GM21786 (cell line): Measurements from ENCODE around the gene PMEL.
"Not testable (repeated sequence)": the region's sequence is repeated elsewhere in the genome, so short reads cannot be mapped to it uniquely, and the experiment has no call there.

ENCODE experiments used
- ATAC-seq: cut with Tn5 transposase; IDR thresholded peaks from one replicate; pipeline ENCODE4 v1.9.1; 2021; ENCODE audit not compliant: unreplicated experiment

PMEL gene

GRCh38 chr12:55965941-55966407, at the start of gene PMEL:
PMEL (minus strand) TSS chr12:55966042; CDS start chr12:55966011, 31 bp downstream.
- ATAC-seq, result no peak

DNA sequence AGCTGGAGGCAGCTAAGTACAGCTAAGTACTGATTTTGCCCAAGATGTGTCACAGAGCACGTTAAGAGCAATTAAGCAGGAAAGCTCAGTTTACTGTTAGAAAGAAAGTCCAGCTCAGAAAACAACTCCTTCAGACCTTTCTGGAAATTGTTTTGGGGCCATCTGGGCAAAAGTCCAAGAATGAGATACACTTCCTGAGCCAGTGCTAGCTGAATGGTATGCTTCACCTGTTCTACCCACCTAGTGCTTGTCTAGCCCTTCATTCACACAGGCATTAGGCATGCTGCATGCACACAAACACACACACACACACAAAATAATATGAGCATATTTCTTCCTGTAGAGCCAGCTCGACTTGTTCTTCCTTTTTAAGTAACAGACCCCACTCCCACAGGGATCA, 48.4 kb upstream of the PMEL start:
- ATAC-seq, result no peak

DNA sequence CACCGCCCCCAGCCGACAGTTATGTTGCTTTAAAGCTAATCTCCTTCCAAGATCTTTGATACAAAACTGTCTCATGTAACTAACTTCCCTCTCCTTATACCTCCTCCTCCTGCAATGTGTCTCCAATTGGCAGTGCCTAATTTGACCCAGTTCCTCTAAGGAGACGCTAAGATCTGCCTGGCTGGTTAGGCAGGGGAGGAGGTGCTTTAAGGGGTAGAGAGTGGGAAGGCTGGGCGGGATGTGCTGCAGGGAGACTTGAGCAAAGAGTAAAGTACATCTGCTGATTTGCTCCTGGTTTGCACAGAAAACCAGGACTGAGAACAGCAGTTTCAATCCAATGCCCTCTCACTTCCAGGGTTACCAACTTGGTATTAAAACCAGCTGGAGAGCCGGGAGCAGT, 47.6 kb upstream of the PMEL start:
- no peak for ATAC-seq

- no peak for ATAC-seq
Observed at GRCh38 chr12:56011509-56012090, 45.8 kb upstream of the PMEL start.

- ATAC-seq, result no peak
Observed at GRCh38 chr12:56010111-56010570, 44.3 kb upstream of the PMEL start.

GRCh38 chr12:56007564-56008559, 42.0 kb upstream of the PMEL start:
- ATAC-seq, result peak; percentile 44

DNA sequence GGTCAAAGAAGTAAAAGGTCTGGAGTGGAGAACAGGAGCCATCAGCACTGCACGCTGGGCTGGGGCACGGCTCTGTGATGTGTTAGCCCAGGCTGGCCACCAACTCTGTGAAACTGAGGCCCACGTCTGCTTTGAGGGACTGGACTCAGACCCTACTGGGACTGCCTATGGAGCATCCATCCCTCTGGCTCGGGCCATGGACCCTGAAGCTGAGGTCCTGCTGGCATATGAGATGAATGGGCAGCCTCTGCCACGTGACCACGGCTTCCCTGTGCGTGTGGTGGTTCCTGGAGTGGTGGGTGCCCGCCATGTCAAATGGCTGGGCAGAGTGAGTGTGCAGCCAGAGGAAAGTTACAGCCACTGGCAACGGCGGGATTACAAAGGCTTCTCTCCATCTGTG, 38.4 kb upstream of the PMEL start:
- ATAC-seq, result no peak

- ATAC-seq, result not testable (repeated sequence)
Observed at GRCh38 chr12:56003376-56003775, 37.5 kb upstream of the PMEL start.

GRCh38 chr12:56001487-56002100, 35.8 kb upstream of the PMEL start:
- no peak for ATAC-seq

- not testable (repeated sequence) for ATAC-seq
Observed at GRCh38 chr12:55999999-56000540, 34.2 kb upstream of the PMEL start.

- not testable (repeated sequence) for ATAC-seq
Observed at GRCh38 chr12:55999522-55999921, 33.7 kb upstream of the PMEL start.

GRCh38 chr12:55997535-55997859, 31.7 kb upstream of the PMEL start:
- no peak for ATAC-seq

DNA sequence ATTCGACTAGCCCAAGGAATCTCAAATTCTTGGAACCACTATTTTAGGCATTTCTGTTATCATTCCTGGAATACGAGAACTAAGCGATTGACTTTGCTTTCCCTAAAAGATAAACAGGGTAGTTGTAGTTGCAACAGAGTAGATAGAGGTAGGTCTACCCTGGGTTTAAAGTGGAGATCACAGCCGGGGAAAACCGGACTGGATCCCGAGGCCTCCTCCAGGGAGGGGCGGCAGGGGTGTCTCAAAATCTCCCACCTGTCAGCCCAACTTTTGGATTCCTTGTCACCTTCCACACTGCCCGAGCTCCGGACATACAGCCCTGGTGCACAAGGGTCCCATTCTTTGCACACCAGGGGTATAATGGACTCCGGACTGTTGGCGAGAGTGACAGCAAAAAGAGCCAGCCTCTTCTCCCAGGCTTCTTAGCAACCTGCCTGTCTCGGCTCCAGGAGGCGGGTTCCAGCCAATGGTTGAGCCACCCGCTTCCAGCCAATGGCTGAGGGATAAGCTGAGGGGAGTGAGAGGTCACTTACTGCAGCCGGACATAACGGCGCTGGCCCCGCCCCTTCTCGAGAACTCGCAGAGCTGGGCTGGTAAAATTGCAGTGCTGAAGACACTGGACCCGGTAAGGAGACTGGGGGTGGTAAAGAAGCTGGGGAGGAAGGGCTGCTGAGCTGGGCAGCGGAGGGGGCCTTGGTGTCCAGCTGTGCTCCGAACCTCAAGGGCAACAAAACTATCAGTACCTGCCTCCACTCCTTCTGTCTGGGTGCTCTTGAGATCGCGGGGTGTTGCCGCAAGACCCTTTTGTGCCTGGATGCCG, 31.1 kb upstream of the PMEL start, which contains the start of gene SUOX:
Gene SUOX, plus strand, starts transcription at position 562 of the 820 bp plus-strand sequence. CDS start 4,946 bp downstream, outside the sequence.
- ATAC-seq, result peak; percentile 100

- no peak for ATAC-seq
Observed at GRCh38 chr12:55996201-55996714, 30.4 kb upstream of the PMEL start.

- ATAC-seq, result no peak
Observed at GRCh38 chr12:55995366-55995765, 29.5 kb upstream of the PMEL start.

DNA sequence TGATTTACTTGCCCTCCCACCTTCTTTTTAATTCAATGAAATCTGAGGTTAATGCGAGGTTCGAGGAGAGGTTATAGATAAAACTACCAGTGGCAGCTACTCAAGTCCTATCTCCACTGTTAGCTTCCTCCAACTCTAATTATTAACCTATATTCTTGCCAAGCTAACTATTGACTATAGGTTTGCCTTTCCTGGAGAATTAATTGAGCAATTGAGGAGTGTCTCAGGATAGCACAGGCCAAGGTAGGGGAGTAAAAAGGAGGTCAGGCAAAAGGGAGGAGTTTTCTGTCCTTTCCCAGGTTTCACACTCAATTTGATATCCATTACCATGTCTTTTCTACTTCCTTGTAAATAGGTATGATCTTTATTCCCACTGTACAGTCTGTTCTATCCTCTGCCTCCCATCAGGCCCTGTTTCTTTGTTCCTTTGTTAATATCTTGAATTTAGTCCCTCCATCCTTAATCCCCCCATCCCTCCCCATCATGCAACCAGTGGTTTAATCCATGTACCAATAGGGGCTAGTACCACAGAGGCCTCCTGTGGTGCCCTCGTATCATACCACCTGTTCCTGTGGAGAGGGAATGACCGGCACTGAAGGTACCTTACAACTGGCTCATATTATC, 27.5 kb upstream of the PMEL start:
- no peak for ATAC-seq

- ATAC-seq, result no peak
Observed at GRCh38 chr12:55991110-55991509, 25.3 kb upstream of the PMEL start.

DNA sequence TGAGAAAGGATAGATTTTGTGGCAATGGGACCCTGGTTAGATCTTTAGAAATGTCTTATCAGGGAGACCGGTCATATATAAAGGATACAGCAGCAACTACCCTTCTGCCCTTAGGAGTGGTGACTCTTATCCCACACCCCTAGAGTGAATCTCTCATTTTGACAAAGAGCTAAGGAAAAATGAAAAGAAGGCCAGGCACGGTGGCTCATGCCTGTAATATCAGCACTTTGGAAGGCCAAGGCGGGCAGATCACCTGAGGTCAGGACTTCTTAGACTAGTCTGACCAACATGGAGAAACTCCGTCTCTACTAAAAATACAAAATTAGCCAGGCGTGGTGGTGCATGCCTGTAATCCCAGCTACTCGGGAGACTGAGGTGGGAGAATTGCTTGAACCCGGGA, 20.1 kb upstream of the PMEL start:
- ATAC-seq, result not testable (repeated sequence)

DNA sequence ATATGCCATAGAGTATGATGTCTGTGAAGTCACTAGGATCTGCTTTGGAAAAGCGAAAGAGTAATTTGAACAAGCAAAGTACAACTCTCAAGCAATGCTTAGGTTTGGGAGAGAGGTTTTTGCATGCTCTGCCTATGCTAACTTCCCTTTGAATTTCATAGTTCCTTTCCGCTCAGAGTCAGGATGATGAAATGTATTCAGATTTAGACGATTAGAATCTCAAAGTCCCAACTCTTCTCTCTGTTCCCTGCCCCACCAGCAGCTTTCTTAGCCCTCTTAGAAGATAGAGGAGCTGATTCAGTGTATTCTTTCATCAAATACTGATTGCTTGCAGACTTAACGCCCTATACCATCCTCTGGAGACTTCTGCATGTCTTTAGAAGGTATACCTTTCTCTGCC, 19.5 kb upstream of the PMEL start:
- ATAC-seq, result no peak

DNA sequence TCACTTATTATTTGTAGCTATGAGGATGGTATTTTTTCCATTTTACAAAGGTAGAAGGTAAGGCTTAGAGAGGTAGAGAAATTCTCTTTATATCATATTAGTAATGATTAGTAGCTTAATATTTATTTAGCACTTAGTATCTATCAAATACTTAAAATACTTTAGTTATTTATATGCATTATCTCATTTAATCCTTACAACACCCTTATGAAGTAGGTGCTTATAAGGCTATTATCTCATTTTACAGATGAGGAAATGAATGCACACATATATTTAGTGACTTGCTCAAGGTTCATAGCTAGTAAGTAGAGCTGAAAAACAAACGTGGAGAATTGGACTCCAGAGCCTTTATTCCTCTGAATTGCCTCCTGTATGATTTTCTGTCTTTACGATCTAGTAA, 19.0 kb upstream of the PMEL start:
- ATAC-seq, result no peak
